PC-3 (cell line): Measurements from ENCODE around the gene SERBP1.

ENCODE experiments used
- CTCF ChIP-seq: fragments of 300-600 bp; sonication (generic); conservative IDR thresholded peaks from 2 replicates; pipeline ENCODE4 v1.5.1; 2017; ENCODE audit warnings: antibody characterized with exemption, low read depth, mild to moderate bottlenecking, low read length
- EZH2 ChIP-seq: fragments of 300-600 bp; sonication (generic); IDR thresholded peaks from one replicate; pipeline ENCODE4 v1.6.1; 2017; ENCODE audit warnings: antibody characterized with exemption, mild to moderate bottlenecking, low read length; ENCODE audit not compliant: unreplicated experiment
- EZH2phosphoT487 ChIP-seq: fragments of 300-600 bp; sonication (generic); IDR thresholded peaks from 2 replicates; pipeline ENCODE4 v1.6.1; 2018; ENCODE audit warnings: mild to moderate bottlenecking, antibody characterized with exemption, low read length, borderline replicate concordance

- TF ChIP-seq CTCF: no peak
- no peak for TF ChIP-seq EZH2phosphoT487
- no peak for TF ChIP-seq EZH2
Observed at GRCh38 chr1:67460676-67461500, 30.7 kb upstream of the SERBP1 start.
